ENCODE measurements around the gene SNX18. TPM values are rescaled to one million over a fixed set of nuclear protein-coding genes. Genes with fewer than 3 reads are reported as not detected.

The SNX18 gene
- total and polyA plus RNA-seq, 10 of the 15 experiments (the other 5 are each of a cell fraction or from before 2014, with no cell fraction given): 0.27 to 1.7 (median 0.47) TPM

- TF ChIP-seq BRCA1 (IDR thresholded peaks at IDR 0.05; ENCODE audit: low read depth, low read length) (no peak), SP1 (IDR thresholded peaks at IDR 0.05; ENCODE audit: low read depth, low read length) (no peak), TBL1XR1 (IDR thresholded peaks at IDR 0.05; ENCODE audit: low read depth, low read length) (no peak), SIN3A (IDR thresholded peaks at IDR 0.05; ENCODE audit: low read depth, low read length) (no peak), REST (IDR thresholded peaks at IDR 0.05; ENCODE audit: low read depth, low read length) (no peak), KDM1A (IDR thresholded peaks at IDR 0.05; ENCODE audit: borderline replicate concordance) (no peak)
These were observed 44.1 kb downstream of the SNX18 start (continued) for GRCh38 chr5:54561651-54562050.

- Histone ChIP-seq H3K27me3 (replicated peaks in 1 of 2; ENCODE audit: control insufficient read depth in 2 of 2, insufficient read depth in 2 of 2, low read length in 1 of 2) (no peaks in the 10 kb centered on the region), H3K79me2 (ENCODE audit: control insufficient read depth, insufficient read depth, low read length) (no peaks in the 10 kb centered on the region), H3K4me1 (ENCODE audit: control insufficient read depth, insufficient read depth, low read length) (no peaks in the 10 kb centered on the region), H3K9ac (ENCODE audit: control insufficient read depth, insufficient read depth, low read length) (no peak overlapping the region), H4K20me1 (ENCODE audit: control insufficient read depth, insufficient read depth) (no peaks in the 10 kb centered on the region), H3K27ac (ENCODE audit: control insufficient read depth, insufficient read depth) (no peak overlapping the region), H3K36me3 (ENCODE audit: control insufficient read depth in 2 of 2, insufficient read depth in 2 of 2, low read length in 1 of 2) (no peaks in the 10 kb centered on the region), H2AFZ (ENCODE audit: control insufficient read depth, low read depth, low read length) (no peak overlapping the region), H3K9me3 (replicated peaks; ENCODE audit: control insufficient read depth, insufficient read depth, low read length) (no peaks in the 10 kb centered on the region), H3K4me2 (ENCODE audit: control insufficient read depth, insufficient read depth) (no peak overlapping the region), H3K4me3 (no peak overlapping the region)
- BruUV-seq (replicated peaks): no TSS peak
- 0% methylated on average over 1 of the region's 1 CpG for WGBS (ENCODE audit: insufficient coverage, insufficient replicate concordance, low lambda C conversion rate, missing lambda C conversion rate)
- POLR2A ChIA-PET: no interaction called here
- SMC1A ChIA-PET (ENCODE audit: uncharacterized antibody, unreplicated experiment): interaction anchor here (1.3 kb wide), 1 partner anchor 17 kb away, joined by 4 read pairs; no protein-coding TSS in a partner anchor
- FAIRE-seq: no peak
- ATAC-seq: no peak
- in situ Hi-C loops (cut with MboI): no loop called here
- intact Hi-C loops (cut with micrococcal nuclease; ENCODE audit: unreplicated experiment): no loop called here
- no peak for DNase-seq (ENCODE audit: low read depth, low spot score)
- CTCF ChIA-PET: interaction anchor here (0.6 kb wide), 1 partner anchor 51 kb away, joined by 3 read pairs; no protein-coding TSS in a partner anchor
- RAD21 ChIA-PET (ENCODE audit: unreplicated experiment): no interaction called here
- TF ChIP-seq ZBED1 (IDR thresholded peaks at IDR 0.05; ENCODE audit: borderline replicate concordance) (no peak), IRF3 (IDR thresholded peaks at IDR 0.05) (no peak), CBX5 (IDR thresholded peaks at IDR 0.05; ENCODE audit: low read depth) (no peak), POLR2AphosphoS5 (IDR thresholded peaks at IDR 0.05; ENCODE audit: low read length) (no peak), CREM (IDR thresholded peaks at IDR 0.05; ENCODE audit: low read depth) (no peak), KAT2A (conservative IDR thresholded peaks at IDR 0.05; ENCODE audit: control insufficient read depth, low read depth, low read length) (no peak), CHD1 (IDR thresholded peaks at IDR 0.05; ENCODE audit: low read depth, low read length) (no peak), IKZF1 (conservative IDR thresholded peaks at IDR 0.05) (no peak), FOS (IDR thresholded peaks at IDR 0.05; ENCODE audit: borderline replicate concordance, extremely low read depth, insufficient read length) (no peak), CBFB (IDR thresholded peaks at IDR 0.05; ENCODE audit: low read depth) (no peak), SMC3 (IDR thresholded peaks at IDR 0.05; ENCODE audit: borderline replicate concordance, low read length) (no peak)
- TF ChIP-seq, protein P1, sequence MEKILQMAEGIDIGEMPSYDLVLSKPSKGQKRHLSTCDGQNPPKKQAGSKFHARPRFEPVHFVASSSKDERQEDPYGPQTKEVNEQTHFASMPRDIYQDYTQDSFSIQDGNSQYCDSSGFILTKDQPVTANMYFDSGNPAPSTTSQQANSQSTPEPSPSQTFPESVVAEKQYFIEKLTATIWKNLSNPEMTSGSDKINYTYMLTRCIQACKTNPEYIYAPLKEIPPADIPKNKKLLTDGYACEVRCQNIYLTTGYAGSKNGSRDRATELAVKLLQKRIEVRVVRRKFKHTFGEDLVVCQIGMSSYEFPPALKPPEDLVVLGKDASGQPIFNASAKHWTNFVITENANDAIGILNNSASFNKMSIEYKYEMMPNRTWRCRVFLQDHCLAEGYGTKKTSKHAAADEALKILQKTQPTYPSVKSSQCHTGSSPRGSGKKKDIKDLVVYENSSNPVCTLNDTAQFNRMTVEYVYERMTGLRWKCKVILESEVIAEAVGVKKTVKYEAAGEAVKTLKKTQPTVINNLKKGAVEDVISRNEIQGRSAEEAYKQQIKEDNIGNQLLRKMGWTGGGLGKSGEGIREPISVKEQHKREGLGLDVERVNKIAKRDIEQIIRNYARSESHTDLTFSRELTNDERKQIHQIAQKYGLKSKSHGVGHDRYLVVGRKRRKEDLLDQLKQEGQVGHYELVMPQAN (conservative IDR thresholded peaks at IDR 0.05): no peak
These were observed 45.7 kb downstream of the SNX18 start for GRCh38 chr5:54563083-54563761.
